ENCODE measurements around the gene BTNL2.

The BTNL2 gene

GRCh38 chr6:32413427-32414047 lies 6.6 kb upstream of the BTNL2 start:
- DNase-seq, result peak; percentile 84

GRCh38 chr6:32411566-32412327 lies 4.8 kb upstream of the BTNL2 start:
- no peak for DNase-seq

GRCh38 chr6:32410906-32411305 lies 3.9 kb upstream of the BTNL2 start:
- DNase-seq, result no peak

- no peak for DNase-seq
These were observed 784 bp downstream of the BTNL2 start for GRCh38 chr6:32406197-32406596.

- DNase-seq, result no peak
These were observed 1.3 kb downstream of the BTNL2 start for GRCh38 chr6:32405656-32406055.

GRCh38 chr6:32402812-32403211 lies 4.2 kb downstream of the BTNL2 start:
- DNase-seq, result no peak

- DNase-seq, result no peak
These were observed 5.6 kb downstream of the BTNL2 start for GRCh38 chr6:32401284-32401963.

- DNase-seq, result no peak
These were observed 9.6 kb downstream of the BTNL2 start for GRCh38 chr6:32397252-32397920.

- no peak for DNase-seq
These were observed 11.0 kb downstream of the BTNL2 start for GRCh38 chr6:32396028-32396427.

GRCh38 chr6:32393665-32394420 lies 13.1 kb downstream of the BTNL2 start:
- no peak for DNase-seq

GRCh38 chr6:32391505-32391904 lies 15.5 kb downstream of the BTNL2 start:
- no peak for DNase-seq

GRCh38 chr6:32387589-32388340 lies 19.2 kb downstream of the BTNL2 start:
- DNase-seq, result no peak

GRCh38 chr6:32386040-32386439 lies 20.9 kb downstream of the BTNL2 start:
- DNase-seq, result no peak

- no peak for DNase-seq
These were observed 24.1 kb downstream of the BTNL2 start for GRCh38 chr6:32382757-32383420.

GRCh38 chr6:32379545-32379944 lies 27.4 kb downstream of the BTNL2 start:
- no peak for DNase-seq

- DNase-seq, result no peak
These were observed 31.0 kb downstream of the BTNL2 start for GRCh38 chr6:32375739-32376529.

GRCh38 chr6:32371803-32372202 lies 35.2 kb downstream of the BTNL2 start, which contains the start of gene TSBP1:
TSS of gene TSBP1 (minus strand) at chr6:32371903. CDS start at chr6:32371706, 197 bp downstream.
- DNase-seq, result no peak

GRCh38 chr6:32371229-32371628 lies 35.8 kb downstream of the BTNL2 start:
- DNase-seq, result no peak

GRCh38 chr6:32370505-32370904 lies 36.5 kb downstream of the BTNL2 start:
- DNase-seq, result no peak

GRCh38 chr6:32369660-32370059 lies 37.3 kb downstream of the BTNL2 start:
- no peak for DNase-seq

Measured in hematopoietic multipotent progenitor cell treated with erythropoietin and hydrocortisone succinate and interleukin-3 and kit ligand, for 6 days (in vitro differentiated cells).